Sigmoid colon (tissue), 7 donors: ENCODE data around the gene SEMA3F. TPM values are rescaled to one million over a fixed set of nuclear protein-coding genes. Genes with fewer than 3 reads are reported as not detected.

Experiments
- DNase-seq: peaks from one replicate; pipeline ENCODE4 v3.0.0-alpha.2; 2019
- H3K27ac ChIP-seq, 4 donors: fragments of 200-600 bp; sonication (generic); one replicate each; pipeline ENCODE4 v1.5.1; 2016 to 2019; ENCODE audit warnings: mild to moderate bottlenecking in 1 of 4
- H3K27me3 ChIP-seq, 3 donors: fragments of 200-600 bp; sonication (generic); one replicate each; pipeline ENCODE4 v1.5.1; 2019; ENCODE audit warnings: mild to moderate bottlenecking in 1 of 3
- H3K36me3 ChIP-seq, 4 donors: fragments of 200-600 bp; sonication (generic); one replicate each; pipeline ENCODE4 v1.5.1; 2016 to 2019
- H3K4me1 ChIP-seq, 4 donors: fragments of 200-600 bp; sonication (generic); one replicate each; pipeline ENCODE4 v1.5.1; 2017 to 2019
- H3K4me3 ChIP-seq, 4 donors: fragments of 200-600 bp; sonication (generic); one replicate each; pipeline ENCODE4 v1.5.1; 2017 to 2019; ENCODE audit warnings: mild to moderate bottlenecking in 2 of 4, moderate library complexity in 1 of 4
- H3K9me3 ChIP-seq, 4 donors: fragments of 200-600 bp in 3 of 4; sonication (generic) in 3 of 4; one replicate each; pipeline versions ENCODE4 v1.5.1 to v1.6.1; 2013 to 2019
- EP300 ChIP-seq, 4 donors: sonication (generic); formaldehyde crosslinking; IDR thresholded peaks; one replicate each; pipeline ENCODE4 v1.6.1; 2017; ENCODE audit warnings: antibody characterized with exemption in 4 of 4
- POLR2A ChIP-seq, 2 donors: fragments of 450-650 bp; IDR thresholded peaks; one replicate each; pipeline ENCODE4 v1.6.1; 2016; ENCODE audit warnings: antibody characterized with exemption in 2 of 2, mild to moderate bottlenecking in 2 of 2, moderate library complexity in 2 of 2
- POLR2AphosphoS5 ChIP-seq, 4 donors: sonication (generic); formaldehyde crosslinking; IDR thresholded peaks; one replicate each; pipeline ENCODE4 v1.6.1; 2017; ENCODE audit warnings: antibody characterized with exemption in 4 of 4
- WGBS, 2 donors: extraction: QIAGEN DNeasy Blood & Tissue Kit; methylation state at CpG; one replicate each; pipeline ENCODE4 v1.1.7; 2013; 5-methylcytosine and 5-hydroxymethylcytosine counted together
- intact Hi-C: fragments of 100-400 bp; cut with DNase I; formaldehyde crosslinking; loops from one replicate; pipeline ENCODE4 v1.15.1; 2023
- polyA plus RNA-seq, 3 donors: library from polyadenylated mRNA; stranded (reverse); fragments of 200-250 nt; gene quantifications; one replicate each; pipeline ENCODE4 v1.2.3, GENCODE V29; 2013
- total RNA-seq, 4 donors: library from RNA; depleted of rRNA; stranded (reverse); fragments of >200 nt; gene quantifications; one replicate each; pipeline ENCODE4 v1.1.0, GENCODE V29; 2016
- TF ChIP-seq, protein P1 (sequence below), 4 experiments: fragments of 450-650 bp in 3 of 4; fragments of 200-600 bp in 1 of 4; IDR thresholded peaks; one replicate each; pipeline ENCODE4 v1.5.1; 2016 to 2019; ENCODE audit warnings: antibody characterized with exemption in 4 of 4, mild to moderate bottlenecking in 3 of 4, moderate library complexity in 2 of 4
- donor health status: healthy with polysubstance abuse.
- donor health status: Bipolar disorder and iron deficiency.
- donor health status: healthy.

Gene SEMA3F
- total and polyA plus RNA-seq, 7 donors: 0.60 to 12.3 (median 7.5) TPM

DNA sequence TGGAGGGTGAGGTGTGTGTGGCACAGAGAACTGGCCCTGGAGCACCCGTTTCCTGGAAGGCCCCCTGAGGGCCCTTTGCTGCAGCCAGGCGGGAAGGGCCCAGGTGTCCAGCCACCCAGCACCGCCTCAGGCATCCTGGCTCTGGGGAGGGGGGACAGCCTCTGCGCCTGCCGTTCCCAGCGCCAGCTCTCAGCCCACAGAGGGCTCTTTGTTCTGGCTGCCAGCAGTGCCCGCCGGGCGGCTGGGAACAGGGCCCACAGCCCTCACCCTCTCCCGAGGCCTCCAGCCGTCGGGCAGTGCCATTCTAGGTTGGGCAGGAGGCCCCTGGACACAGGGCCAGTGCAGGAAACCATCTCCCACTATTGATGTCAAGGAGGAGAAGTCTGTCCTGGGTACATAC lies 58.2 kb downstream of the SEMA3F start:
- Histone ChIP-seq H3K36me3 (no peaks in the 10 kb centered on the region), H3K4me3 (no peak overlapping the region), H3K4me1 (no peaks in the 10 kb centered on the region), H3K27me3 (no peaks in the 10 kb centered on the region), H3K27ac (no peak overlapping the region), H3K9me3 (no peaks in the 10 kb centered on the region)
- TF ChIP-seq, protein P1, sequence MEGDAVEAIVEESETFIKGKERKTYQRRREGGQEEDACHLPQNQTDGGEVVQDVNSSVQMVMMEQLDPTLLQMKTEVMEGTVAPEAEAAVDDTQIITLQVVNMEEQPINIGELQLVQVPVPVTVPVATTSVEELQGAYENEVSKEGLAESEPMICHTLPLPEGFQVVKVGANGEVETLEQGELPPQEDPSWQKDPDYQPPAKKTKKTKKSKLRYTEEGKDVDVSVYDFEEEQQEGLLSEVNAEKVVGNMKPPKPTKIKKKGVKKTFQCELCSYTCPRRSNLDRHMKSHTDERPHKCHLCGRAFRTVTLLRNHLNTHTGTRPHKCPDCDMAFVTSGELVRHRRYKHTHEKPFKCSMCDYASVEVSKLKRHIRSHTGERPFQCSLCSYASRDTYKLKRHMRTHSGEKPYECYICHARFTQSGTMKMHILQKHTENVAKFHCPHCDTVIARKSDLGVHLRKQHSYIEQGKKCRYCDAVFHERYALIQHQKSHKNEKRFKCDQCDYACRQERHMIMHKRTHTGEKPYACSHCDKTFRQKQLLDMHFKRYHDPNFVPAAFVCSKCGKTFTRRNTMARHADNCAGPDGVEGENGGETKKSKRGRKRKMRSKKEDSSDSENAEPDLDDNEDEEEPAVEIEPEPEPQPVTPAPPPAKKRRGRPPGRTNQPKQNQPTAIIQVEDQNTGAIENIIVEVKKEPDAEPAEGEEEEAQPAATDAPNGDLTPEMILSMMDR (IDR thresholded peaks at IDR 0.05): no peak
- TF ChIP-seq EP300 (IDR thresholded peaks at IDR 0.05): no peak
- no peak for TF ChIP-seq POLR2AphosphoS5 (IDR thresholded peaks at IDR 0.05)
- TF ChIP-seq POLR2A (IDR thresholded peaks at IDR 0.05): no peak
- DNase-seq: no peak
- intact Hi-C loops: no loop called here
- 32 to 81% methylated on average over 12 of the region's 12 CpGs for WGBS, 2 donors

DNA sequence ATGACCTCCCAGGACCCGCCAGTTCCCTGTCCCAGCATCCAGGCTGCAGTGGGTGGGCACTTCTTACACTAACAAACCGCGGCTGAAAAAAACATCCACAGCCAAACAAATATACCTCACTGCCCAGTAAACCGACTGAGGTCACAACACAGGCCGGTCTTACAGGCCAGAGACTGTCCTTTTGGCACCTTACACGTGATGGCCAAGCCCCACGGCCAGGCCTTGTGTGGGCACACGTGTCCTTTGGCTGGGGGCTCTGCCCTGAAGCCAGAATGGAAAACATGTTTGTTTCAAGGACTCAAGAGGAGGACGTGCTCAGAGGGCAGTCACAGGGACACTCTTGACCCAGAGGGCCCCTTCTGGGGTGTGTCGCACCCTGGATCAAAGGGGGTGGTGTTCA lies 59.7 kb downstream of the SEMA3F start:
- intact Hi-C loops: no loop called here
- WGBS, 2 donors: 80 to 83% methylated on average over 10 of the region's 10 CpGs
- Histone ChIP-seq H3K27ac (no peak overlapping the region), H3K9me3 (no peaks in the 10 kb centered on the region), H3K27me3 (no peaks in the 10 kb centered on the region), H3K4me1 (no peaks in the 10 kb centered on the region), H3K4me3 (no peak overlapping the region), H3K36me3 (no peaks in the 10 kb centered on the region)
- TF ChIP-seq EP300 (IDR thresholded peaks at IDR 0.05): no peak
- TF ChIP-seq, protein P1 (IDR thresholded peaks at IDR 0.05): no peak
- no peak for TF ChIP-seq POLR2A (IDR thresholded peaks at IDR 0.05)
- no peak for TF ChIP-seq POLR2AphosphoS5 (IDR thresholded peaks at IDR 0.05)
- no peak for DNase-seq

DNA sequence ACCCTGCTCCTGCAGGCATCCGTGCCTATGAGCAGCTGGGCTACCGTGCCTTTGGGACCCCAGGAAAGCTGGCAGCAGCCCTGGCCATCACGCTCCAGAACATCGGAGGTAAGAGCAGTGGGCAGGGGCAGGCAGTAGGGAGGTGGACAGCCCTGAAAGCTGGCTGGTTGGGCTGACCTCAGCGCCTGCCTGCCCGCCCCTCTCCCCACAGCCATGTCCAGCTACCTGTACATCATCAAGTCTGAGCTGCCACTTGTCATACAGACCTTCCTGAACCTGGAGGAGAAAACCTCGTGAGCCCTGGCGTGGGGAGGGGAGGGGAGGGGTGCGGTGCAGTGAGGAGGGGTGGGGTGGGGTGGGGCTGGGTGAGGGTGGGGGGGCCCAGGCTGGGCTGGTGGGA lies 60.4 kb downstream of the SEMA3F start:
- DNase-seq: no peak
- intact Hi-C loops: no loop called here
- H3K4me3 ChIP-seq: no peak overlapping the region
- no peaks in the 10 kb centered on the region for H3K9me3 ChIP-seq
- H3K27ac ChIP-seq: no peak overlapping the region
- H3K36me3 ChIP-seq: no peaks in the 10 kb centered on the region
- 68 to 82% methylated on average over 9 of the region's 9 CpGs for WGBS, 2 donors
- peaks cover 0 to under 1% (median 0%) of the 10 kb centered on the region in 3 donors for H3K27me3 ChIP-seq
- no peaks in the 10 kb centered on the region for H3K4me1 ChIP-seq
- TF ChIP-seq, protein P1 (IDR thresholded peaks at IDR 0.05): no peak
- TF ChIP-seq POLR2AphosphoS5 (IDR thresholded peaks at IDR 0.05): no peak
- TF ChIP-seq POLR2A (IDR thresholded peaks at IDR 0.05): no peak
- TF ChIP-seq EP300 (IDR thresholded peaks at IDR 0.05): no peak

DNA sequence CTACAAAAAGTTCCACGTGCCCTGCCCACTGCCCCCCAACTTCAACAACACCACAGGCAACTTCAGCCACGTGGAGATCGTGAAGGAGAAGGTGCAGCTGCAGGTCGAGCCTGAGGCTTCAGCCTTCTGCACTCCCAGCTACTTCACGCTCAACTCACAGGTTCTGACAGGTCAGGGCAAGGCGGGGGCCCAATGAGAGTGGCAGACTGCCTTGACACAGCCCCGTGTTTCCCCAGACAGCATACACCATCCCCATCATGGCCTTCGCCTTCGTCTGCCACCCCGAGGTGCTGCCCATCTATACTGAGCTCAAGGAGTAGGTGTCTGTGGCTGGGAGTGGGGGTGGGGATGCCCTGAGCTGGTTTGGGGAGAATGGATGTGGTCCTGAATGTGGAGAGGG lies 62.6 kb downstream of the SEMA3F start:
- DNase-seq: no peak
- Histone ChIP-seq H3K4me1 (no peaks in the 10 kb centered on the region), H3K9me3 (no peaks in the 10 kb centered on the region), H3K36me3 (no peaks in the 10 kb centered on the region), H3K27me3 (peaks cover 0 to 2% (median 0%) of the 10 kb centered on the region in 3 donors), H3K27ac (no peak overlapping the region), H3K4me3 (no peak overlapping the region)
- no peak for TF ChIP-seq POLR2A (IDR thresholded peaks at IDR 0.05)
- intact Hi-C loops: no loop called here
- WGBS, 2 donors: 74 to 82% methylated on average over 10 of the region's 10 CpGs

DNA sequence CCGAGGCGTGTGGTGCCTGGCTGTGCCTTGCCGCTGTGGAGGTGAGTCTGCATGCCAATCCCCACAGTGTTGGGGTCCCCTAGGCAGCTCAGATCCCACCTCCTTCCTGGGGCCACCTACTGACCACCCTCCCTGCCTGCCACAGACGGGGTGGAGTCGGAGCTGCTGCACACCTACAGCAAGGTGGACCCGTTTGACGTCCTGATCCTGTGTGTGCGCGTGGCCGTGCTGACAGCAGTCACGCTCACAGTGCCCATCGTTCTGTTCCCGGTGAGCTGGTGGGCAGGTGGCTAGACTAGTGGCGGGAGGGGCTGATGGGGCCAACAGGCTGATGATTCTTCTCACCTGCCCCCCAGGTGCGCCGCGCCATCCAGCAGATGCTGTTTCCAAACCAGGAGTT lies 63.3 kb downstream of the SEMA3F start:
- peaks cover 0 to 2% (median 0%) of the 10 kb centered on the region in 3 donors for H3K27me3 ChIP-seq
- intact Hi-C loops: no loop called here
- no peak for TF ChIP-seq POLR2AphosphoS5 (IDR thresholded peaks at IDR 0.05)
- H3K36me3 ChIP-seq: no peaks in the 10 kb centered on the region
- no peak overlapping the region for H3K4me3 ChIP-seq
- H3K27ac ChIP-seq: no peak overlapping the region
- no peaks in the 10 kb centered on the region for H3K9me3 ChIP-seq
- 89 to 92% methylated on average over 17 of the region's 17 CpGs for WGBS, 2 donors
- H3K4me1 ChIP-seq: no peaks in the 10 kb centered on the region
- no peak for DNase-seq

DNA sequence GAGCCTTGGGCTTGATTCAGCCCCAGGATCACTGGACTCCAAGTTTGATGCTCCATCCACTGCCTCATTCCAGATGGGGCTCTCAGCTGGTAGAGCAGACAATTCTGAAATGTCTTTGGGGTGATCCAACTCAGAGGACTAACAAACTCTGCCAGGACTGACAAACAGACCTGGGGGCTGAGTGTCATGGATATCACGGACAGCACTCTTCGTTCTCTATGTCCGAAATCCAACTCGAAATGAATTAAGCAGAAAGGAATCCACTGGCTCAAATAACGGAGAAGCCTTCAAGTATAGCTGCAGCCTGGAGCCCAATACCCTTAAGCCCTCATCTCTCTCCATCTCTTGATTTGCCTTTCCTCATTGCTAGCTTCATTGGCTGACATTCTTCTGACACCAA lies 64.2 kb downstream of the SEMA3F start:
- intact Hi-C loops: no loop called here
- Histone ChIP-seq H3K9me3 (no peaks in the 10 kb centered on the region), H3K4me1 (no peaks in the 10 kb centered on the region), H3K27ac (no peak overlapping the region), H3K36me3 (no peaks in the 10 kb centered on the region), H3K4me3 (no peak overlapping the region), H3K27me3 (peaks cover 0 to 2% (median 0%) of the 10 kb centered on the region in 3 donors)
- TF ChIP-seq, protein P1 (IDR thresholded peaks at IDR 0.05): no peak
- TF ChIP-seq POLR2A (IDR thresholded peaks at IDR 0.05): no peak
- TF ChIP-seq POLR2AphosphoS5 (IDR thresholded peaks at IDR 0.05): no peak
- no peak for TF ChIP-seq EP300 (IDR thresholded peaks at IDR 0.05)
- DNase-seq: no peak
- 95 to 96% methylated on average over 5 of the region's 5 CpGs for WGBS, 2 donors
